HUES64 (cell line): ENCODE measurements around the gene SLC35D2.
"Not testable (repeated sequence)": the region's sequence is repeated elsewhere in the genome, so short reads cannot be mapped to it uniquely, and the experiment has no call there.

Source experiments
- H3K27ac ChIP-seq: 2 replicates; pipeline ENCODE4 v1.7.0; 2013; ENCODE audit warnings: low read depth, low read length, inconsistent platforms
- H3K27me3 ChIP-seq: 2 replicates; pipeline ENCODE4 v1.6.1; 2013; ENCODE audit warnings: mild to moderate bottlenecking, low read length; ENCODE audit not compliant: insufficient read depth
- H3K36me3 ChIP-seq: 2 replicates; pipeline ENCODE4 v1.6.1; 2013; ENCODE audit warnings: mild to moderate bottlenecking, low read length; ENCODE audit not compliant: insufficient read depth
- H3K4me1 ChIP-seq: 2 replicates; pipeline ENCODE4 v1.6.1; 2013; ENCODE audit warnings: mild to moderate bottlenecking, low read length, moderate library complexity; ENCODE audit not compliant: insufficient read depth
- H3K4me3 ChIP-seq: 2 replicates; pipeline ENCODE4 v1.5.1; 2013; ENCODE audit warnings: mild to moderate bottlenecking, low read length, moderate library complexity
- H3K9ac ChIP-seq: 2 replicates; pipeline ENCODE4 v1.6.1; 2013; ENCODE audit warnings: mild to moderate bottlenecking, low read depth, low read length
- H3K9me3 ChIP-seq: 2 replicates; pipeline ENCODE4 v1.6.1; 2013; ENCODE audit warnings: low read depth, low read length; ENCODE audit not compliant: insufficient read depth
- WGBS: fragments of 150-250, 120-280 bp; methylation state at CpG from one replicate; pipeline ENCODE4 v1.1.7; 2013; ENCODE audit warnings: missing lambda C conversion rate; 5-methylcytosine and 5-hydroxymethylcytosine counted together

Gene SLC35D2

GRCh38 chr9:96322736-96323135 is 60.8 kb downstream of the SLC35D2 start:
- not testable (repeated sequence) for H3K27ac ChIP-seq

GRCh38 chr9:96322210-96322609 is 61.3 kb downstream of the SLC35D2 start:
- 94% methylated on average over 3 of the region's 3 CpGs for WGBS

More at GRCh38 chr9:96322736-96323135, 60.8 kb downstream of the SLC35D2 start:
- H3K9ac ChIP-seq, H3K36me3 ChIP-seq, H3K4me3 ChIP-seq, H3K9me3 ChIP-seq, H3K27me3 ChIP-seq: not testable (repeated sequence)
- WGBS: 96% methylated on average over 5 of the region's 5 CpGs
- peaks cover 12% of the 10 kb centered on the region for H3K4me1 ChIP-seq

GRCh38 chr9:96321515-96321914 is 62.0 kb downstream of the SLC35D2 start:
- H3K27ac ChIP-seq: peak overlapping the region; percentile 55; the same call in 1 of the 2 replicates
- 0 out of 2 replicates have a peak, but pooled peaks cover 2% of the 10 kb centered on the region for H3K36me3 ChIP-seq
- WGBS: 38% methylated on average over 5 of the region's 7 CpGs
- peaks cover 12% of the 10 kb centered on the region for H3K4me1 ChIP-seq
- H3K4me3 ChIP-seq: no peak overlapping the region
- H3K9me3 ChIP-seq: no peaks in the 10 kb centered on the region
- H3K9ac ChIP-seq: no peak overlapping the region
- no peaks in the 10 kb centered on the region for H3K27me3 ChIP-seq

More at GRCh38 chr9:96322210-96322609, 61.3 kb downstream of the SLC35D2 start:
- not testable (repeated sequence) for H3K9me3 ChIP-seq, H3K27ac ChIP-seq, H3K9ac ChIP-seq, H3K36me3 ChIP-seq, H3K4me3 ChIP-seq, H3K27me3 ChIP-seq
- peaks cover 12% of the 10 kb centered on the region for H3K4me1 ChIP-seq

GRCh38 chr9:96320749-96321280 is 62.7 kb downstream of the SLC35D2 start:
- H3K4me1 ChIP-seq: peaks cover 12% of the 10 kb centered on the region
- no peak overlapping the region for H3K4me3 ChIP-seq
- 64% methylated on average over 8 of the region's 8 CpGs for WGBS
- H3K27me3 ChIP-seq: no peaks in the 10 kb centered on the region
- H3K9ac ChIP-seq: no peak overlapping the region
- H3K36me3 ChIP-seq: 0 out of 2 replicates have a peak, but pooled peaks cover 2% of the 10 kb centered on the region
- H3K27ac ChIP-seq: peak overlapping the region; percentile 55; the same call in 1 of the 2 replicates
- H3K9me3 ChIP-seq: no peaks in the 10 kb centered on the region

- H3K9ac ChIP-seq: no peak overlapping the region
- H3K9me3 ChIP-seq: peaks cover 8% of the 10 kb centered on the region
- 90% methylated on average over 6 of the region's 6 CpGs for WGBS
These were observed 64.5 kb downstream of the SLC35D2 start for GRCh38 chr9:96318921-96319565.

GRCh38 chr9:96317335-96317980 is 66.1 kb downstream of the SLC35D2 start:
- 71% methylated on average over 9 of the region's 9 CpGs for WGBS

More at GRCh38 chr9:96318921-96319565, 64.5 kb downstream of the SLC35D2 start:
- Histone ChIP-seq H3K4me1 (peaks cover 12% of the 10 kb centered on the region), H3K27me3 (no peaks in the 10 kb centered on the region), H3K36me3 (0 out of 2 replicates have a peak, but pooled peaks cover 2% of the 10 kb centered on the region), H3K27ac (no peak overlapping the region), H3K4me3 (no peak overlapping the region)

GRCh38 chr9:96309850-96310249 is 73.7 kb downstream of the SLC35D2 start:
- 90% methylated on average over 7 of the region's 7 CpGs for WGBS

More at GRCh38 chr9:96317335-96317980, 66.1 kb downstream of the SLC35D2 start:
- Histone ChIP-seq H3K4me1 (peaks cover 12% of the 10 kb centered on the region), H3K9ac (no peak overlapping the region), H3K27ac (no peak overlapping the region), H3K9me3 (peaks cover 24% of the 10 kb centered on the region), H3K4me3 (no peak overlapping the region), H3K36me3 (peaks cover 9% of the 10 kb centered on the region; the same call in 1 of the 2 replicates), H3K27me3 (no peaks in the 10 kb centered on the region)

GRCh38 chr9:96306958-96307357 is 76.6 kb downstream of the SLC35D2 start:
- not testable (repeated sequence) for H3K36me3 ChIP-seq, H3K4me3 ChIP-seq, H3K9me3 ChIP-seq, H3K27me3 ChIP-seq, H3K9ac ChIP-seq, H3K4me1 ChIP-seq, H3K27ac ChIP-seq
- 96% methylated on average over 6 of the region's 6 CpGs for WGBS

More at GRCh38 chr9:96309850-96310249, 73.7 kb downstream of the SLC35D2 start:
- no peaks in the 10 kb centered on the region for H3K27me3 ChIP-seq
- peaks cover 6% of the 10 kb centered on the region; the same call in 1 of the 2 replicates for H3K4me1 ChIP-seq
- peaks cover 7% of the 10 kb centered on the region; the same call in 1 of the 2 replicates for H3K36me3 ChIP-seq
- no peak overlapping the region for H3K9ac ChIP-seq
- H3K4me3 ChIP-seq: no peak overlapping the region
- no peak overlapping the region for H3K27ac ChIP-seq
- peaks cover 25% of the 10 kb centered on the region for H3K9me3 ChIP-seq

GRCh38 chr9:96305171-96305570 is 78.3 kb downstream of the SLC35D2 start:
- Histone ChIP-seq H3K27me3 (no peaks in the 10 kb centered on the region), H3K36me3 (no peaks in the 10 kb centered on the region), H3K4me1 (peaks cover 6% of the 10 kb centered on the region; the same call in 1 of the 2 replicates), H3K9ac (no peak overlapping the region), H3K9me3 (no peaks in the 10 kb centered on the region), H3K4me3 (no peak overlapping the region), H3K27ac (no peak overlapping the region)
- WGBS: 83% methylated on average over 3 of the region's 4 CpGs

GRCh38 chr9:96304230-96304629 is 79.3 kb downstream of the SLC35D2 start:
- H3K36me3 ChIP-seq: no peaks in the 10 kb centered on the region
- H3K4me1 ChIP-seq: peaks cover 6% of the 10 kb centered on the region; the same call in 1 of the 2 replicates
- no peak overlapping the region for H3K9ac ChIP-seq
- no peak overlapping the region for H3K27ac ChIP-seq
- H3K9me3 ChIP-seq: no peaks in the 10 kb centered on the region
- no peak overlapping the region for H3K4me3 ChIP-seq
- H3K27me3 ChIP-seq: no peaks in the 10 kb centered on the region

GRCh38 chr9:96302021-96302420 is 81.5 kb downstream of the SLC35D2 start, which contains the start of gene HSD17B3:
HSD17B3 (minus strand) TSS chr9:96302176; CDS start chr9:96302104, 72 bp downstream.
- no peak within 1 kb of the TSS for H3K27ac ChIP-seq
- H3K4me3 ChIP-seq: no peak within 1 kb of the TSS
- no peak within 1 kb of the TSS for H3K9ac ChIP-seq
- no peaks in the 10 kb centered on the region for H3K36me3 ChIP-seq
- no peaks in the 10 kb centered on the region for H3K27me3 ChIP-seq
- H3K4me1 ChIP-seq: peaks cover 6% of the 10 kb centered on the region; the same call in 1 of the 2 replicates
- H3K9me3 ChIP-seq: no peaks in the 10 kb centered on the region
- 83% methylated on average over 6 of the region's 6 CpGs for WGBS
